GM18499 (cell line): ENCODE data around the gene HNRNPA2B1.
"Not testable (repeated sequence)": the region's sequence is repeated elsewhere in the genome, so short reads cannot be mapped to it uniquely, and the experiment has no call there.

Experiments
- ATAC-seq: cut with Tn5 transposase; IDR thresholded peaks from one replicate; pipeline ENCODE4 v1.9.1; 2021; ENCODE audit warnings: moderate number of reproducible peaks; ENCODE audit not compliant: insufficient read depth, unreplicated experiment

The HNRNPA2B1 gene

GRCh38 chr7:26151096-26151495, 49.5 kb downstream of the HNRNPA2B1 start:
- ATAC-seq = no peak

GRCh38 chr7:26149391-26149977, 51.1 kb downstream of the HNRNPA2B1 start:
- no peak for ATAC-seq

- ATAC-seq = not testable (repeated sequence)
These were observed 52.2 kb downstream of the HNRNPA2B1 start for GRCh38 chr7:26148307-26148700.

GRCh38 chr7:26147646-26148306, 52.8 kb downstream of the HNRNPA2B1 start:
- ATAC-seq = not testable (repeated sequence)

- no peak for ATAC-seq
These were observed 53.5 kb downstream of the HNRNPA2B1 start for GRCh38 chr7:26147030-26147429.

GRCh38 chr7:26145238-26145637, 55.3 kb downstream of the HNRNPA2B1 start:
- no peak for ATAC-seq

- ATAC-seq = no peak
These were observed 56.1 kb downstream of the HNRNPA2B1 start for GRCh38 chr7:26144184-26145080.

GRCh38 chr7:26143298-26144048, 57.1 kb downstream of the HNRNPA2B1 start:
- no peak for ATAC-seq

GRCh38 chr7:26141077-26141476, 59.5 kb downstream of the HNRNPA2B1 start:
- no peak for ATAC-seq

- no peak for ATAC-seq
These were observed 60.2 kb downstream of the HNRNPA2B1 start for GRCh38 chr7:26140380-26140779.
